ENCODE results near the gene SIAH1.
"Not testable (repeated sequence)": the region's sequence is repeated elsewhere in the genome, so short reads cannot be mapped to it uniquely, and the experiment has no call there.

SIAH1 gene

GRCh38 chr16:48365601-48366164 is 19.5 kb downstream of the SIAH1 start:
- DNase-seq = peak; percentile 92 to 97 (median 94)

DNA sequence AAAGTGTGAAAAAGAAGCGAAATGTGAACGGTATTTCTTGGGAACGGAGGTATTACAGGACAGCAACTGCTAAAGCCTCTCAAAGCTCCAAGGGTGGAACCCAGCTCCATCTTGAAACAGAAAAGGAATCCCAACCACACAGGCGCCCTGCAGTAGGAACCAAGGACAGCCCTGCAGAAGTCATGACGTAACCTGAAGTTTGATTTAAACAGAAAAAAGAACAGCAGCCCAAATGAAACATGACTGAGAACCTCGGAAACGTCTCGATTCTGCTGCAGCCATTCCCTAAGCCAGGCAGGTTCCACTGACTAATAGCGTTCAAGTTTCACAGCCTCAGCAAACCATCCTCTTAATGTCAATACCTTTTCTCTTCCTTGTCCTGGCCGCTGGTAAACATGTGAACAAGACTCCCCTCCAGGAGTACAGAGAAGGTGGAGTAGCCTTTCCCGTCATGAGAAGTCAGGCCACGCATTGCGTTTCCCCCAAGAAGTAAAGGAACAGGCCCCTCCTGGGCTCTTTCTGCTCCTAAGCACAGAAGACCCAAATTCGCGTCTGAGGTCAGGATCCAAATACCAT is 20.1 kb downstream of the SIAH1 start:
- no peak for DNase-seq

- peak; percentile 42 to 77 (median 42) for DNase-seq
These were observed 23.6 kb downstream of the SIAH1 start for GRCh38 chr16:48361540-48362144.

GRCh38 chr16:48361012-48361411 is 24.2 kb downstream of the SIAH1 start:
- DNase-seq = peak in 1 of 3 donors; percentile 22

- DNase-seq = no peak
These were observed 25.2 kb downstream of the SIAH1 start for GRCh38 chr16:48359983-48360382.

DNA sequence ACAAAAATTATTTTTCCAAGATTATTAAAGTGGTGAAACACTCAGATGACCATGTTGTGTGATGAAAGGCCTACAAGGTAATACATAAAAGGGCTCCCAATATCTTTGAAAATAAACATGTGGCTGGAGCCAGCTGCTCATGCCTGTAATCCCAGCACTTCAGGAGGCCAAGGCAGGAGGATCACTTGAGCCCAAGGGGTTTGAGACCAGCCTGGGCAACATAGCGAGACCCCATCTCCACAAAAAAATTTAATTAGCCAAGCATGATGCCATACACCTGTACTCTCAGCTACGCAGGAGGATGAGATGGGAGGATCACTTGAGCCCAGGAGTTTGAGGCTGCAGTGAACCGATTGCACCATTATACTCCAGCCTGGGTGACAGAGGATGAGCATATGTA is 26.8 kb downstream of the SIAH1 start:
- DNase-seq = no peak

GRCh38 chr16:48356633-48357376 is 28.4 kb downstream of the SIAH1 start:
- DNase-seq = peak in 2 of 3 donors; percentile 34 to 36

DNA sequence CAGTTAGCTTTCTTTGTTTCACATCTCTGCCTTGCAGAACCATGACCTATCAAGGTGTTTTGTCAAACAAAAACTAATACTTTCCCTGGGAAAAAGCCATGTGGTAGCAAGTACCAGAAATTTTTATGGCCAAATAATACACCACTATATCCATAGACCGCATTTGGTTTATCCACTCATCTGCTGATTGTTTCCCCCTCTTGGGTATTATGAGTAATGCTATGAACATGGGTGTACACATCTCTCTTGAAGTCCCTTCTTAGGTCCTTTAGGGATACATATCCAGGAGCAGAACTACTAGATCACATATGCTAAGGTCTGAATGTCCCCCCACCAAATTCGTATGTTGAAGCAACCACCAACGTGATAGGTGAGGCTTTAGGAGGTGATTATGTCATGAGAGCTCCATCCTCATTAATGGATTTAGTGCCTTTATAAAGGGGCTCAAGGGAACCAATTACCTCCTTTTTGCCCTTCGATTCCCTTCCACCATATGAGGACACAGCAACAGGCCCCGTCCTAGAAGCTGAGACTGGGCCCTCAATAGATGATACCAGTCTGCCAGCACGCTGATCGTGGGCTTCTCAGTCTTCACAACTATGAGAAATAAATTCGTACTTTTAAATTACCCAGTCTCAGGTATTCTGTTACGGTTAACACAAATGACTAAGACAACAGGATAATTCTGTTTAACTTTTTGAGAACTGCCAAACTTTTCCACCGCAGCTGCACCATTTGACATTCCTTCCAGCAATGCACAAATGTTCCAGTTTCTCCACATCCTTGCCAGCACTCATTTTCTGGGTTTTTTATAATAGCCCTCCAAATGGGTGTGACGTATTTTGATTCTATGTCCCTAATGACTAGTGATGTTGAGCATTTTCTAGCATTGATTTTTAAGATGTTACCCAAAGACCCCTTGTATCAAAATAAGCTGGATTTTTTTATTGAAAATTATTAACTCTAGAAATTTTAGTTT is 30.0 kb downstream of the SIAH1 start:
- DNase-seq = no peak

GRCh38 chr16:48354385-48354784 is 30.8 kb downstream of the SIAH1 start:
- DNase-seq = not testable (repeated sequence)

- DNase-seq = peak; percentile 79 to 84 (median 82)
These were observed 31.5 kb downstream of the SIAH1 start for GRCh38 chr16:48353565-48354163.

GRCh38 chr16:48352648-48353390 is 32.4 kb downstream of the SIAH1 start:
- DNase-seq = peak; percentile 57 to 76 (median 76)

DNA sequence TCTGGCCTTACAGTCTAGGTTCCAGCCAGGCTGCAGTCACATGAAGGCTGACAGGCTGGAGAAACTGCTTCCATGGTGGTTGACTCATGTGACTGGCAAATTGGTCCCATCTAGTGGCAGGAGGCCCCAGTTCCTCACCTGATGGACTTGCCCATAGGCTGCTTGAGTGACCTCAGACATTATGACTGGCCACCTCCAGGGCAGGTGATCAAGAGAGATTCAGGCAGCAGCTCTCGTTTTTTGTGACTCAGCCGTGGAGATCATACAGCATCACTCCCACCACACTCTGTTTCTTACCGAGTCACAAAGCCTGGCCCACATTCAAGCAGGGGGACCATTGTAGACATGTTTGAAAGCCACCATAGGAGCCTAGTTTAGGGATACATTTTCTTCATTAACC is 34.5 kb downstream of the SIAH1 start:
- no peak for DNase-seq

- DNase-seq = no peak
These were observed 37.2 kb downstream of the SIAH1 start for GRCh38 chr16:48347980-48348379.

DNA sequence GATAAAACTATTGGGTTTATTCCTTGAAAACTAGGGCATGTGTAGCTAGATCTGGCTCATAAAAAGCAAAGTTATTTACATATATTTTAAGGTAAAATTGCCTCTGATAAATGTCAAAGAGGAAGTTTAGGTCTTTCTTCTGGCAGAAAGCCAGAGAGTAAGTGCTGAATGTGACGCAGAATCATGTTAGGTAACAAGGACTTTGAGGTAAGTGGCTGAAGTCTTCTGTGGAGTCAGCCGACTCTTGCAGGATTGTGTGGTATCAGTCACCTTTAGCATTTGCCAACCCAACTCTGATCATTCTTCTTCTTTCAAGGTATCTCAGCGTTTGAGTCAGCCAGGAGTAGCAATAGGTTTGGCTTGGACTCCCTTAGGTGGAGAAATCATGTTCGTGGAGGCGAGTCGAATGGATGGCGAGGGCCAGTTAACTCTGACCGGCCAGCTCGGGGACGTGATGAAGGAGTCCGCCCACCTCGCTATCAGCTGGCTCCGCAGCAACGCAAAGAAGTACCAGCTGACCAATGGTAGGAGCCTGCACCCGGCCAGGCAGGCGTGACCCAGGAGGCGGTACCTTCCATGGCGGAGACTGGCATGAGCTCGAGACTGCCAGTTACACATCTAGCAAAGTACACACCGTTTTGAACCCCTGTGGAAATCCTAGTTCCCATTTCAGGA is 37.9 kb downstream of the SIAH1 start:
- DNase-seq = peak in 2 of 3 donors; percentile 42 to 48

DNA sequence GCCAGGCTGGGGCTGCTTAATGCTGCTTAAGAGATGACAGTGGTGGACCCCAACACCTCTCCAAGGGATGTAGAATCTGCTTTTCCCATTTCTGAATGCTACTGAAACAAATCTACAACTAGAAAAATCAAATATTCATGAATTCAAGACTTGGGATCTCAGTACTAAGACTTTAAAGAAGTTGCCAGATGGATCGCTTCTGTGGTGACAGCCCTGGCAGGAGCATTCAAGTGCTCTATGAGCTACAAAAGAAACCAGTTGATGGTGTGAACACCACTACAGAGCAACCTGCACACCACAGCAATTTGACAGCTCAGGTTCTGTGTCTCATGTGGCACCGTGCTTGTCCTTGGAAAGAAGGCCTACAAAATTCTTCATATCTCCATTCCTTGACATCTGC is 42.6 kb downstream of the SIAH1 start:
- DNase-seq = no peak

DNA sequence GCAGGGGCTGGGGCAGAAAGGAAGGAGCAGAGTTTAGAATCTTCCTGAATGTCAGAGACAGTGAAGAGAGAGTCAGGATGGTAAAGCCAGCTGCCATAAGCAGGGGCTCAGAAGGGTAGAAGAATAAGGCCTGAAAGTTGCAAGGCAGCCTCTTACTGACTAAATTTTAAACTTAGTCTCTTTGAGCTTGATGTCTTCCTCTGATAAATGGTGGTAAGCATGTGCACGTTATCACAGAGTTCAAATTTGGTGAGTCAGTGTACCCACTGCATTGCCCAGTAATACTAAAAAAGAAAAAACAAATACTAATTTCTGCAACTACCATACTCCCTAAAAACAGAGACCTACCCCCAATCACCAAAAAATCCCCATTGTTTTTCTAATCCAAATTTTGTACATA is 45.2 kb downstream of the SIAH1 start:
- DNase-seq = no peak

DNA sequence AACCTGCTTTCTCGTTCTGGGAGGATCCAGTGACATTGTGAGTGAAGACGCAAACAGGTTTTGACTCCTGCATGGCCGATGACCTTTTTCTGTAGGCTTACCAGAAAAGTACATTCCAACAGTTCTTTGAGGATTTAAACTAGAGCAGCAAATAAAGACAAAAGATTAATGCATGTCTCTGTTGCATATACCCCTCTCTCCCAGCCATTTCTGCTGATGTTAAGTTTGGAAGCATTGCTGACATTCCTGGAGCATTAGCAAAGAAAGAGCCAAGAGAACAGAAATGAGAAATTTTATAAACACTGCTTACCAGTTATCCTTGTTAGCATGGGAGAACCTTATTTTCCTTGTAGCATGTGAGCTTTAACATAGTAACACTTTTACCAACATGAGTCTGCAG is 49.3 kb downstream of the SIAH1 start:
- DNase-seq = no peak

GRCh38 chr16:48334325-48334724 is 50.9 kb downstream of the SIAH1 start:
- no peak for DNase-seq

DNA sequence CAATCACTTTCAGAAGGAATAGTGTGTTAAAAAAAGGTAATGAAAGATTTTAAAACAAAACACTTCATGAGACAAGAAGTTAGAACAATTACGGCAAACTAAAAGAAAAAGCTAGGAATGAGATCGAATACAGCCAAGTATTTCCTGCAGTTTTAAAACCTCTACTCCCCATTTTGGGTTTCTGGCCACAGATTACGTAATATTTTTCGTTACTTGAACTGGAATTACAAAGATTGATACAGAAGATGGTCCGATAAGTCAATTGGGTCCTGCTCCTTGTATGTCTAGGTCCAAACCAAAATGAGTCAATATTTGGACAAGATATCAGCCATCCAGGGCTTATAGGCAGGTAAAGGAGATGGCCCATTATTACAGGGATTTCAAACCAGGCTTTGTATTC is 52.2 kb downstream of the SIAH1 start:
- DNase-seq = no peak

DNA sequence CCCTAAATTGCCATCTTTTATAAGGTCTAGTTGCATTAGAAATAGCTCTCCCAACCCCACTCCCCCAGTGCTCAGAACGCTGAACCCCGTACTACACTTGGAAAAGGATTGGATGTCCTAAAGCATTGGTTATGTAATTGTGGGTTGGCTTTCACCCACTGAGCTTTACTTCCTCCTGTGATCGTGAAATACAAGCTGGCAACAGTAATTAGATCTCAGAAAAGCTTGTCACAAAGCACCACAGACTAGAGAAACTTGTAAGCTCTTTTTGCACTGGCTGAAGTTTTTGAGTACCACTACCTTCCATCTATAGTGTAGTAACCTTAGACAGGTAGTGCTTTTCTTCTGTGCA is 54.4 kb downstream of the SIAH1 start:
- DNase-seq = peak; percentile 48 to 61 (median 51)

All from suppressor macrophage treated with lipopolysaccharide for 1 hour (primary cell).